Nephron (organoid): ENCODE results near the gene CLK3.
A peak's percentile ranks its signal among the peaks of the same experiment; 100 is the strongest.
"Not testable (repeated sequence)": the region's sequence is repeated elsewhere in the genome, so short reads cannot be mapped to it uniquely, and the experiment has no call there.

Source experiments
- H3K27ac Mint-ChIP-seq, 3 experiments: 2 replicates each; pipeline ENCODE4 v1.8.0; 2020; ENCODE audit warnings: mixed read lengths in 3 of 3, mild to moderate bottlenecking in 2 of 3, moderate library complexity in 1 of 3
- H3K27me3 Mint-ChIP-seq: 2 replicates; pipeline ENCODE4 v1.8.0; 2021; ENCODE audit warnings: low read depth, mild to moderate bottlenecking, moderate library complexity, mixed read lengths
- H3K36me3 Mint-ChIP-seq: 2 replicates; pipeline ENCODE4 v1.8.0; 2020; ENCODE audit warnings: low read depth, mixed read lengths
- H3K4me1 Mint-ChIP-seq: 2 replicates; pipeline ENCODE4 v1.8.0; 2020; ENCODE audit warnings: mixed read lengths
- H3K4me3 Mint-ChIP-seq, 3 experiments: 2 replicates each; pipeline ENCODE4 v1.8.0; 2020; ENCODE audit warnings: mild to moderate bottlenecking in 3 of 3, mixed read lengths in 3 of 3, moderate library complexity in 2 of 3
- H3K9me3 Mint-ChIP-seq: 2 replicates; pipeline ENCODE4 v1.8.0; 2020; ENCODE audit warnings: mixed read lengths
- TF ChIP-seq, protein P1 (sequence below), 3 experiments: fragments of 200-600 bp; sonication (generic); IDR thresholded peaks; one replicate each; pipeline ENCODE4 v1.5.0; 2021; ENCODE audit warnings: antibody characterized with exemption in 3 of 3; ENCODE audit not compliant: unreplicated experiment in 3 of 3

Gene CLK3

DNA sequence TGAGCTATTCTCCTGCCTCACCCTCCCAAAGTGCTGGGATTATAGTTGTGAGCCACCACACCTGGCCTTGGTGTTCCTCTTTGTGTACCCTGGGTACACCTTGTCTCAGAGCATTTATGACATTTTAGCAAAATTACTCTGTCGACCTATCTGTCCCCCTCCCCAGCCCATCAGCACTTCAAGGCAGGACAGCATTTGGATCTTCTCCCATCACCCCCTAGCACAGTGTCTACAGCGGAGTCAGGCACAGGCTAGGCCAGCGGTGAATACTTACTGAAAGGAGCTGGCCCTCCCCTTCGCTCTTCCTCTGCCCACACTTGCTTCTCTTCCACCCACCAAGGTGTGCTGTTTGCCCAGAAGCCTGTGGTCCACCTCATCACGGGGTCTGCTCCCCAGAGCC lies 20.4 kb upstream of the CLK3 start:
- no peaks in the 10 kb centered on the region for H3K9me3 Mint-ChIP-seq
- peaks cover 10% of the 10 kb centered on the region for H3K4me1 Mint-ChIP-seq
- peaks cover 56% of the 10 kb centered on the region for H3K36me3 Mint-ChIP-seq
- no peak overlapping the region for H3K4me3 Mint-ChIP-seq
- TF ChIP-seq, protein P1, sequence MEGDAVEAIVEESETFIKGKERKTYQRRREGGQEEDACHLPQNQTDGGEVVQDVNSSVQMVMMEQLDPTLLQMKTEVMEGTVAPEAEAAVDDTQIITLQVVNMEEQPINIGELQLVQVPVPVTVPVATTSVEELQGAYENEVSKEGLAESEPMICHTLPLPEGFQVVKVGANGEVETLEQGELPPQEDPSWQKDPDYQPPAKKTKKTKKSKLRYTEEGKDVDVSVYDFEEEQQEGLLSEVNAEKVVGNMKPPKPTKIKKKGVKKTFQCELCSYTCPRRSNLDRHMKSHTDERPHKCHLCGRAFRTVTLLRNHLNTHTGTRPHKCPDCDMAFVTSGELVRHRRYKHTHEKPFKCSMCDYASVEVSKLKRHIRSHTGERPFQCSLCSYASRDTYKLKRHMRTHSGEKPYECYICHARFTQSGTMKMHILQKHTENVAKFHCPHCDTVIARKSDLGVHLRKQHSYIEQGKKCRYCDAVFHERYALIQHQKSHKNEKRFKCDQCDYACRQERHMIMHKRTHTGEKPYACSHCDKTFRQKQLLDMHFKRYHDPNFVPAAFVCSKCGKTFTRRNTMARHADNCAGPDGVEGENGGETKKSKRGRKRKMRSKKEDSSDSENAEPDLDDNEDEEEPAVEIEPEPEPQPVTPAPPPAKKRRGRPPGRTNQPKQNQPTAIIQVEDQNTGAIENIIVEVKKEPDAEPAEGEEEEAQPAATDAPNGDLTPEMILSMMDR (IDR thresholded peaks at IDR 0.05; ENCODE audit: unreplicated experiment in 3 of 3): no peak
- no peaks in the 10 kb centered on the region for H3K27me3 Mint-ChIP-seq
- no peak overlapping the region for H3K27ac Mint-ChIP-seq

DNA sequence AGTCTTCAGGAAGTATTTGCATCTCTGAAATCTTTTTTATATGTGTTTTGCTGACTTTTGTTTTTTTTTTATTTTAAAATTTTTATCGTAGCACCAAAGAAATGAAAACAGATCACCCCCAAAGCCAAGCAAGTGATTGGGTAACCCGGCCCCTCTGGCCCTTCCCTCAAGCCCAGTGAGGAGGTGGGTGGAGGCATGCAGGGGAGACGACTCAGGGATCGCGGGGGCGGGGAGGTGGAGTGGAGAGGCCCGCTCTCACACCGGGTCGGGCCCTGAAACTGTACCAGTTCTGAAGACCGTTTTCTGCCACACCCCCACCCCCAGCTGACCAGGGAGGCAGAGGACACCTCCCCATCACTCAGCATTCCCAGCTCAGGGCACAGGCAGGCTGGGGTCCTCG lies 18.9 kb upstream of the CLK3 start:
- H3K4me1 Mint-ChIP-seq: peaks cover 10% of the 10 kb centered on the region
- not testable (repeated sequence) for H3K4me3 Mint-ChIP-seq, H3K27me3 Mint-ChIP-seq, H3K9me3 Mint-ChIP-seq
- H3K36me3 Mint-ChIP-seq: peaks cover 49% of the 10 kb centered on the region
- peak overlapping the region in 1 of 3 experiments; percentile 55 for H3K27ac Mint-ChIP-seq

DNA sequence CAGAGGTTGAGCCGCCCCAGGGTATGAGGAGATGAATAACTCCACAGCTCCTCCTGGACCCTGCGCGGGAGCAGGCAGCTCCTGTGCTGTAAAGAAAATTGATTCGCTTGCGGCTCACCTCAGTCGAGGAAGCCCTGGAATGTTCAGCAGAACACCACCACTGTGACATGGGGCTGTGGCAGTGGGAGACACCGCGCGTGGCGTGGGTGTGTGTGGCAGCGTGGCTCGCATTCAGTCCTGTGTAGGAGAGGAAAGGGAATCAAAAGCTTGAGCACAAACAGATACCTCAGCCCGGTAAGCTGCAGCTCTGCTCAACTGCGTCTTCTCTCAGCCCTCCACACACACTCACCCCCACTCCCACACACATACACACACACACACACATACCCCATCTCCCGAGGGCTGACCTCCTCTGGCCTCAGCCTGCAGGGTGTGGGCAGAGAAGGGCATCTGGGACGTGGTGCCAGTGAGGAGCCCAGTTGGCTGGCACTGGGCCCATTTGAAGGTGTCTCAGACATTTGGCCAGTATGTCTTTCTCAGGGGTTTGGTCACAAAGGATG lies 18.4 kb upstream of the CLK3 start:
- H3K27ac Mint-ChIP-seq, H3K9me3 Mint-ChIP-seq, H3K4me3 Mint-ChIP-seq, H3K27me3 Mint-ChIP-seq: not testable (repeated sequence)
- peaks cover 10% of the 10 kb centered on the region for H3K4me1 Mint-ChIP-seq
- H3K36me3 Mint-ChIP-seq: peaks cover 44% of the 10 kb centered on the region

DNA sequence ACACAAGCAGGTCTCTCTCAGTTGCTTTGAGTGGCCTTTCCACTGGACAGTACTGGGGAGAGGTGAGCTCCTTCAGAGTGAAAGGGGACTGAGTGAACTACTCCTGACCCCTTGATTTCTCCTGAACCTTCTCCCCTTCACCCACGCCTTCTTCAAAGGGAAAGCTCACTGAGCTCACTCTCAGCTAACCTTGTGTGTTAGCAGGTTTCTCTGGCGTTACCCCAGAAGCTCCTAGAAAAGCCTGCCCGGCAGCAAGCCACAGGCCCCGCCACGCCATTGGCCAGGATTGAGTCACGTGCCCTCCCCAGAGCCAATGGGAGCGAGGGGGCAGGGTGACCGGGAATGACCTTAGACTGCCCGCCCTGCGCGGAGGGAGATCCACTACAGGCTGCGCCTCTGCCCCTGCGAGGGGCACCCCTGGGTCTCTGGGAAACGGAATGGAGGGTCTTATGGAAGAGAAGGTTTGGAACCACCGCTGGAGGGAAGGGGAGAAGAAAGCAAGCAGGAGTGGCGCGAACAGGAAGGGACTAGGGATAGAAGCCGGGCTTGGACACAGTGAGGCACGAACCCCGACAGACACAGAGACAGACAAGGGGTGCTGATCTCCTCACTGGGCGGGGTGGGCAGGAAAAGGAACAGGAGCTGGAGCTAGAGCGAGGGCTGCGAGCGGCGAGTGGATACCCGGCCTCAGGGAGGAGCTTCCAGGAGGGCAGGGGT lies 17.4 kb upstream of the CLK3 start:
- Mint-ChIP-seq H3K4me3 (peak overlapping the region; percentile 88 to 90 (median 89)), H3K9me3 (no peaks in the 10 kb centered on the region), H3K4me1 (peaks cover 10% of the 10 kb centered on the region), H3K27me3 (no peaks in the 10 kb centered on the region), H3K36me3 (peaks cover 35% of the 10 kb centered on the region), H3K27ac (peak overlapping the region; percentile 83 to 91 (median 90))
- TF ChIP-seq, protein P1 (IDR thresholded peaks at IDR 0.05; ENCODE audit: unreplicated experiment in 3 of 3): no peak

DNA sequence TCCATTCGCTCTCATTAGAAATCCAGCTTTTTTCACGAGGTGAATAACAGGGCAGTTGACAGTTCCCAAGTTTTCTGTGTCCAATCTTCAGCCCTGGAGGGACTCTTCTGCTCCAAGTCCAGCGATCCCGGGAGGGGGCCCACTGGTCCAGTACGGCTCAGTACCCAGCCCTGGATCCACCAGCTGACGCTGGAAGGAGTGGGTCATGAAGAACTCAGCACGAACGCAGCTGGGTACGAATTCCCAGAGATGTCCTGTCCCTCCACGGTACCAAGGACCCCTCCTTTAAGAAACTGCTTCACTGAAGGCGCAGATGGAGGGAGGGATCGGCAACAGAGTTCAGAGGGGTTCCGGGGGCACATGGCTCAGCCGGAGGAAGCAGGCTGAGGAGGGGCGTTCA lies 16.5 kb upstream of the CLK3 start:
- Mint-ChIP-seq H3K27me3 (no peaks in the 10 kb centered on the region), H3K9me3 (no peaks in the 10 kb centered on the region), H3K4me3 (no peak overlapping the region), H3K36me3 (peaks cover 30% of the 10 kb centered on the region), H3K27ac (no peak overlapping the region), H3K4me1 (peaks cover 10% of the 10 kb centered on the region)
- TF ChIP-seq, protein P1 (IDR thresholded peaks at IDR 0.05; ENCODE audit: unreplicated experiment in 3 of 3): no peak

DNA sequence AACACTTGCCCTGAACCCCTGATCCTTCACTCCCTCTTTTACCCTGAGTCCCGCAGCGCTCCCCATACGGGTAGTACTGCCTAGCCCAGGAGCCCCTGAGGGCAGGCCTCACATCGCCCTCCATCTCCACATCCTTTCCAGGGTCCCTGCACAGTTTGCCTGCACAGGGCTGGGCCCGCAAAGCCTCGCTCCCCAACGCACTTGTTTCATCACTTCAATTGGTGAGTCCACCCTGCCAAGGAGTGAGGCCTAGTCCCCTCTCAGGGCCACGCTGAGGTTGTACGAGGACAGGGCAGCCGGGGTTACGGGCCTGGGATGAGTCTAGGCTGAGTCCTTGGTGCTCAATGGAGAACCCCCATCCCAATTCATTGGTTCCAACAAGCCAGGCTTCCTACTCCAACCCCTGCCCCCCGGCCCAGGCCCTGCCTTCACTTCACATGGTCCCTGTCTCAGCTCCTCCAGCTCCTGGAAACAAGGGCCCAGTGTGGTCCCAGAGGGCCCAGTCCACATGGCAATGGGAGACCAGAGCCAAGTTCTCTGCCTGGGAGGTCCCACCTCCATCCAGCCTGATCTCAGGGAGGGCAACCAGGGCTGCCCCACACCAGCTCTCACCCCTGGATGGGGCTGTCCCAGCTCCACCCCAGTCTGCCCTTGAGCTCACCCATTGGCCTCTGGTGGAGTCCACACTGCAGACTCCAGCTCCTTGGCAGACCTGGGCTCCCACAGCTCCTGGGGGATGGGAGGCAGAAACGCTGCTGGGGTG lies 12.4 kb upstream of the CLK3 start:
- peaks cover 10% of the 10 kb centered on the region for H3K36me3 Mint-ChIP-seq
- TF ChIP-seq, protein P1 (IDR thresholded peaks at IDR 0.05; ENCODE audit: unreplicated experiment in 3 of 3): no peak
- H3K9me3 Mint-ChIP-seq: no peaks in the 10 kb centered on the region
- no peak overlapping the region for H3K4me3 Mint-ChIP-seq
- peaks cover 5% of the 10 kb centered on the region for H3K4me1 Mint-ChIP-seq
- H3K27ac Mint-ChIP-seq: no peak overlapping the region
- H3K27me3 Mint-ChIP-seq: peaks cover 8% of the 10 kb centered on the region
